DMS79 (cell line): ENCODE results near the gene COLEC11.

Experiments used
- DNase-seq: peaks from one replicate; lab custom pipeline; 2025; lab: John Stamatoyannopoulos, UW

The COLEC11 gene

DNA sequence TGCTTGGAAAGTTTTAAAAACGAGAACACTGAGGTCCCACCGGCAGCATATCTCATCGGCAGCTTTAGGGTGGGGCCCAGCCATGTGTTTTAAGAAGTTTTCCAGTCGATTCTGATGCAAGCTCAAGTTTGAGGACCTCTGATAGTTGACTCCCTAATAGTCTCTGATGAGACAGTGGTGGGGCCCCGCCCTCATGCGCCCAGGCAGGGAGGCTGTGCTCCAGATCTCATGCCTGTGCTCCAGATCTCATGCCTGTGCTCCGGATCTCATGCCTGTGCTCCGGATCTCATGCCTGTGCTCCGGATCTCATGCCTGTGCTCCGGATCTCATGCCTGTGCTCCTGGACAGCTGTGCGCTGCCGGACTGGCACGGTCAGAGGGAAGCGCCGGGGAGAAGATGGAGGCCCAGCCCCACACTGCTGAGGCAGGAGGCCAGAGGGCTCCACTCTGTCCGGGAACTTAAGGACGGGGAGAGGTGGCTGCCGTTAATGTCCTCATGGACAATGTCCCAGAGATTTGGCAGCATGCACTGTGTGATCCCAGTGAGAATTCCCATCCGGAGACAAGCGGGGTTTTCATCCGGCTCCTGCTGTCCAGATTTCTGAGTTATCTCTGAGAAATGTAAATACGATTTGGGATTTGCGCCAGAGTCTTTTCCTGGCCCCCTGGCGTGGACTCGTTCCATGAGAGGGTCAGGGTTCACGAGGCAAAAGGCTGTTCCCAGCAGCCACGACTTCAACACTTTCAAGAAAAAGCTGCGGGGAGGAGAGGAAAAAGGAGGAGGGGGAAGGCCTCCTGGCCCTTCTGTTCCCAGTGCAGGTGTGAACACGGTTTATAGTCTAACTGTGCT is 9.4 kb upstream of the COLEC11 start:
- no peak for DNase-seq

DNA sequence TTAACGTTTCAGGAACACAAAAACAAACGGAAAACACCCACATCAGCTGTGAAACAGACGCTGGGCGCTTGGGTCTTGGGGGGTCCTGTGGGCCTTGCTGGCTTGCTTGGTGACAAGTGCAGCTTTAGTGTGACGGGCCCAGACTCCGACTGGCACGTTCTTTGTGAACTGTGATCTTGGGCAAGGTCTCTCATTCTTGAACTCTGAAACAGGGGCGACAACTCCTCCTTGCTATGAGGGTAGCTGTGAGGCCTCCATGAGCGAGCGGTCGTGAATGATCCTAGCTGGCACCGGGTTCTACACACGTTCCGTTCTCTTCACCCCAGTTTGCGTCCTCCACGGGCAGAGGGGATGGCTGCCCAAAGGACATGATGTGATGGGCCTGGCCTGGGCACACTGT is 8.7 kb upstream of the COLEC11 start:
- no peak for DNase-seq

DNA sequence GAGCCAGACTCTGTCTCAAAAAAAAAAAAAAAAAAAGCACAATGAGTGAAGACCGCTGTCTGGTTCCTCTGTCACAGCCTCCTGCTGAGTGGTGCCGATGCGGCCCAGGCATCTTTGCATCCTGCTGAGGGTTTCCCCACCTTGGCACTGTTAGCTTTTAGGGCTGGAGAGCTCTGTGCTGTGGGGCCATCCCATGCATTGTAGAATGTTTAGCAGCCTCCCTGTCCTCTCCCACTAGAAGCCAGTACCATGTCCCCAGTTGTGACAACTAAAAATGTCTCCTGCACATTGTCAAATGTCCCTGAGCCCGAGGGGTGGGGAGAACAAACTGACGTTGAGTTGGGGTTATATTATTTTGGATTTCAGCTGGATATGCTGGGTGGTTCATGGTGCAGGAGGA is 7.9 kb upstream of the COLEC11 start:
- DNase-seq, result no peak

DNA sequence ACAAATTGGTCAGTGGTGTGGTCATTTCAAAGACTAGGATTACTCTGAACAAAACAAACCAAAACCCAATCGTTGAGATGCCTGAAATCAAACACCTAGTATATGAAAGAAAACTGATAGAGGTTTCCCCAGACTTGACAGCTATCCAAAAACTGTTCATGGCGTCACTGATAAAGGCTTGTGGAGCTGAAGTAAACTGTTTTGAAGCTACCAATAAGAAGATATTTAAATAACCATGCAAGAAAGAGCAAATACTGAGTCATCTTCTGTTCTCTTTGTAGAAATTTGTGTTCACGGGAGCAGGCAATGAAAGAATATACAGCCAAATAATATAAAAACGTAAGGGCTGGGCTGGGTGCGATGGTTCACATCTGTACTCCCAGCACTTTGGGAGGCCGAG is 7.5 kb upstream of the COLEC11 start:
- DNase-seq, result no peak

DNA sequence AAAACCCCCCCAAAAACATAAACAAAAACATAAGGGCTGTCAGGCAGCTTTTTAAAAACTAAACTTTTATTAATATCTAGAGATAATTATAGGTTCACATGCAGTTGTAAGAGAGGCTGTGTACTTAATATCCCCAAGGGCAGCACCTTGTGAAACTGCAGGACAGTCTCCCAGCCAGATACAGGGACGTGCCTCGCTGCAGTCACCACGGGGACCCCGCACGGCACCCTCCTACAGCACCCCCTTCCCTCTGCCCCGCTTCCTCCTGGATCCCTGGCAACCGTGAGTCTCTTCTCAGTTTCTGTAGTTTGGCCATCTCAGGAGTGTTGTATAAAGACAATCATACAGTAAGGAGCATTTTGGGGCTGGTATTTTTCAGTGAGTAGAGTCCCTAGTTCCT is 6.8 kb upstream of the COLEC11 start:
- DNase-seq, result no peak

DNA sequence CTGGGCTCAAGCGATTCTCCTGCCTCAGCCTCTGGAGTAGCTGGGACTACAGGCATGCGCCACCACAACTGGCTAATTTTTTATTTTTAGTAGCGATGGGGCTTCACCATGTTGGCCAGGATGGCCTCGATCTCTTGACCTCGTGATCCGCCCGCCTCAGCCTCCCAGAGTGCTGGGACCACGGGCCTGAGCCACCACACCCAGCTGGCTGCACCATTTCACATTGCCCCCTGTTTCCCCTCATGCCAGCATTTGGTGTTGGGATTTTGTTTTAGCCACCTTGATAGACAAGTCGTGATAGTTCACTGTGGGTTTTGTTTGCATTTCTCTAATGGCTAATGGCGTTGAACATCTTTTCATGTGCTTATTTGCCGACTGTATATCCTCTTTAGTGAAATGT is 5.8 kb upstream of the COLEC11 start:
- no peak for DNase-seq

DNA sequence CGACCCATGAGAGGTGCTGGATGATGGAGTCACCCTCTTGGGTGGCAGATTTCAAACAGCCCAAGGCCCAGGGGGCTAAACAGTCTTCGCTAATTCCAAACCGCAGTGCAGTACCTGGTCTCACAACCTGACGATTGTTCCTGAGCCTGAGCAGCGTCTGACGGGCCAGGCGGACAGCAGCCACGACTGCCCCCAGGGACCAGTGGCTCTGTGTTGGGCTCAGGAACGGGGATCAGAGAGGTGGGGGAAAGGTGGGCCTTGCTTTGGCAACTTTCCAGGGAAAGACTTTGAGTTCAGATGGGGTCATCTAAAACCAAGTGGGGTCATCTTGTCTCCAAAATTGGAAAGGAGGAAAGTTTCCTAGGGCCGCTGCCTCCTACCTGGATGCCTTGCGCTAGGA is 492 bp downstream of the COLEC11 start:
- no peak for DNase-seq

DNA sequence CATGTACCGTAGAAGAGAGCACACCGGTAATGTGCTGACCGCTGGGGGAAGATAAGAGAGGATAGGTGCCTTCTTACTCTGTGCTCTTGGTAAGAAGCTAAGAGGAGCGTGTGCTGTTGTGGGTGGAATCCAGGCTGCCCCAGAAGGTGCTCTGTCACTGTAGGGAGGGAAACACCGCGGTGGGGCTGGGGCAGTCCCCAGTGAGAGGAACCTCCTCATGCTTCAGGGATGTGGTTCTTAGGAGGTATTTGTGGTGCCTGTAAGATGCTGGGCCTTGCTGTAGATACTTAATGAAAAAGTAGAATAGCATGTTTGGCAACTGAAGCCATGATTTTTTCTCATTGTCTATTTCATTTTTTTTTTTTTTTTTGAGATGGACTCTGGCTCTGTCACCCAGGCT is 1.1 kb downstream of the COLEC11 start:
- no peak for DNase-seq

DNA sequence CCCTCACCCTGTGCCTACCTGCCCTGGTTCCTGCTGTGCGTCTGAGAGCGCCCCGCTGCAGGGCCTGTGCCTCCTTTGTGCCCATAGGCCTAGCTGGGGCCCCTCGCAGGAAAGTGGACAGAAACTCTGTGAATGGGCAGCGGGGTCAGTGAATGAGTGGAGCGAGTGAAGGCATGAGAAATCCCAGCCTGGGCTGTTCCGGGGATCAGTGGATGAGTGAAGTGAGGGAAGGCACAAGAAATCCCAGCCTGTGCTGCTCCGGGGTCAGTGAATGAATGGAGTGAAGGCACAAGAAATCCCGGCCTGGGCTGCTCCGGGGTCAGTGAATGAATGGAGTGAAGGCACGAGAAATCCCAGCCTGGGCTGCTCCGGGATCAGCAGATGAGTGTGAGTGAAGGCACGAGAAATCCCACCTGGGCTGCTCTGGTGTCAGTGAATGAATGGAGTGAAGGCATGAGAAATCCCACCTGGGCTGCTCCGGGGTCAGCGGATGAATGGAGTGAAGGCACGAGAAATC is 2.0 kb downstream of the COLEC11 start:
- no peak for DNase-seq

DNA sequence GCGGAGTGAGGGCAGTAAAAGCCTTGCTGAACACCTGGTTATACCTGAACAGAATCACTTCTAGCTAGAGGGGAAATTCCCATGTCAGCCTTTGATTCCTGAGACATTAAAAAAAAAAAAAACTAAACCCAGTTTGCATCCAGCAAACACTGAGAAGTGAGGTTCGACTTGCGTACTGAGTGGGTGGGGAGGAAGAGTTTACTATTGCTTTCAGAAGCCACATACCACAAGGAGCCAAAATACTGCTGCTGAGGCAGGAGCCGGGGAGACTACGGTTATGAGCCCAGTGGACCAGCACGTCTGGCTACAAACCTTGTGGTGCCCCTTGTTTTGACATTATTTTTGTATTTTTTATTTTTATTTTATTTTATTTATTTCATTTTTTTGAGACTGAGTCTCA is 2.7 kb downstream of the COLEC11 start:
- DNase-seq, result no peak

DNA sequence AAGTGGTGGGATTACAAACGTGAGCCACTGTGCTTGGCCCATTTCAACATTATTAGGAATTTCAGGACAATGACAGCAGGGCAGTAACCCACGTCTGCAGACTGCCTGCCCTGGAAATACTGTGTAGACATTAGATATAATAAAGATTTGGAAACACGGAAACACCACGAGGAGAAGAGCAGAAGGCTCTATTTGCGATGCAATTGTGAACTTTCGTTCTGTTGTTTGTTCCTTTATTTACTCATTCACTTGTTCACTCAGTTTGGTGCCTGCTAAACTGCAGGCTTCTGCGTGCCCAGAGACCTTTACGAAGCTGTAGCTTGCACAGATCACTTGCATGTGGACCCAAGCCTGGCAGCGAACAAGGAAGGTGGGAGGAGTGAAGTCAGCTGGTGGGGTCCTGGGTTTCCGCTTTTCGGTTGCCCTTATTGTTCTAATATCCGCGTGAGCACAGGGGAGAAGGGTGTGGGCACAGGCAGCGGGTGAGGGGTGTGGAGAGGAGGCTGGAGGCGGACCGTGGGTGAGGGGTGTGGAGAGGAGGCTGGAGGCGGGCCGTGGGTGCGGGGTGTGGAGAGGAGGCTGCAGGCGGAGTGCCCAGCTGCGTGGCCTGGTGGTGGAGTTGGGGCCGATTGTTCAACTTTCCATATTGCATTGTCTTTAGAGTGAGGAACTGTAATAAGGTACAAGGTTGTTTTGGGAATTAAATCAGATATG is 3.4 kb downstream of the COLEC11 start:
- no peak for DNase-seq

DNA sequence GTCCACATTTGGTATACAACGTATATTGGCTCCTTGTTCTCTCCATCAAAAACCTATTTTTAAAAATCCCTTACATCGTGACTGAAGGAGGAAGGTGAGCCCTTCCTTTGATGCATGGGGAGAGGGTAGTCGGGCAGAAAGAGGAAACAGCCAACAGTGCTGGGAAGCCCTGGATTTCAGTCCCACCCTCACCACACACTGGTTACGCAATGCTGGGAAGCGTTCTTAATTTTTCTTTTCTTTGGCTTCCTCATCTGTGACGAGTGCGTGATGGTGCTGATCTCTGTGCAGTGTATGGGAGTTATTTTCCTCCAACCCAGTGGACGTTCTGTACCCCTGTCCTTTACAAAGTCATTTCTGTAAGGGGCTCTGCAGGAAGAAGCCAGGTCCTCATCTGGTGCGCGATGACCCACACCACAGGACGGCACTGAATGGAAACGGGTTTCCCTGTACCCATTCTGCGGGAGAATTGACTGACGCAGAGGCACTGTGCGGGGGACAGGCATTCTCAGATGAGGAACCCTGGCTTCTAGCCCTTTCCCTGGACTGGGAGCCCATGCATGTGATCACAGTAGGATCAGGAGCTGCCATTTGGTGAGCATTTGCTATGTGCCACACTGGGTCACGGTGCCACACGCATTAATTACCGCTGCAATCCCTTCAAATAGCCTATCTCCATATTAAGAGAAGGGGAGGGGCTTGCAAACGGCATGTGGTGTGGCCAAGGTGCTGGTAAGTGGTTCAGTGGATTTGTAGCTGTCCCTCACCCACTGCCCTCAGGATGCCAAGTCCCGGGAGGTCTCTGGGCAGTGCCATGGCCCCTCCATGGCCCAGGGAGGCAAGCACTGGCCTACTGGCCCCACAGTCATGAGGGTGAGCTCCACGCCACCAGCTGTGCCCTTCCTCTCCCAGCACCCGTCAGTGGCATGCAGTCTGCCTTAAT is 4.3 kb downstream of the COLEC11 start:
- DNase-seq, result no peak

DNA sequence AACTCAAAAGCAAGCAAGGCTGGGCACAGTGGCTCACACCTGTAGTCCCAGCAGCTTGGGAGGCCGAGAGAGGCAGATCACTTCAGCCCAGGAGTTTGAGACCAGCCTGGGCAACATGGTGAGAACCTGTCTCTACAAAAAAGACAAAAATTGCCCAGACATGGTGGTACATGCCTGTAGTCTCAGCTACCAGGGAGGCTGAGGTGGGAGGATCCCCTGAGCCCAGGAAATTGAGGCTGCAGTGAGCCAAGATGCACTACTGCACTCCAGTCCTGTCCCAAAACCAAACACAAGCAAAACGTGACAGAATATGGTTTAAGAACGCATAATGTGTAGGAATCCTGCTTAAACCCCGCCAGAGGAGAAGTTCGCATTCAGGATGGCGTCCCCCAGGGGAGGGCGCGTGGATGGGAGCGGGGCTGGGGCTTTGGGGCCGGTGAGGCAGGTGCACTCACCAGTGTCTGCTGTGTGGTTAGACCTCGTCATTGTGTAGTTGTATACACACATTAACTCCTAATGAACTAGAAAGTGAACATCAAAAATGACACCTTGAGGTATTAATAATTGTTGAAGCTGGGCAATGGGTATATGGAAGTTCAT is 5.4 kb downstream of the COLEC11 start:
- no peak for DNase-seq

DNA sequence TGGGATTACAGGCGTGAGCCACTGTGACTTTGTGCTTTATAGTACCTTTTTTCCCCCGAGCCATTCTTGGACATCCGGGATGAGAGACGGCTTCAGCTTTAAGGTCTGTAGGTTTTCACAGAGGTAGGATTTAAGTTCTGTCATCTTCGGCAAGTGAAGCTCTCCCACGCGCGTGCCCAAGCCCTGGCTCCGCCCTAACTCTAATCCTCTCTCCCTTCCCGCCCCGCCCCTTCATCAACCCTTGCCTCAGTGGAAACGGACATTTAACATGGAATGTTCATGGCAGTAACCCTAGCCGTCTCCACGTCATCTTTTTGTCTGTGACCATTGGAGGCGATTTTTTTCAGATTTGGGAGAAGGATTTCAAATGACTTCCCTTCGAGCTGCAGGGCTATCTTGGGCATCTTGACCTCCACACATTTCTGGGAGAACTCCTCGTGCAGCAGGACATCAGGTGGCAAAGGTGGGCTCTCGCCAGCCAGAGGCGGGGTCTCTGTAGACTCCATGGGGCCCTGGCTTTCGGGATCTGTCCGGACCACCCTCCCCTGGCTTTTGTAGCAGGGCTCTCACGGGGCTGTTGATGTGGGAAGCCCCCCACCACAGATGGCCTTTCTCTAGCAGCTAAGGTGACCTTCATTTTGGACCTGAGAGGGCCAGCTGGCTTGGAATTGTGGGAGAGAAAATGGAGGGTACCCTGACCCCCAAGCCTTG is 6.8 kb downstream of the COLEC11 start:
- no peak for DNase-seq

DNA sequence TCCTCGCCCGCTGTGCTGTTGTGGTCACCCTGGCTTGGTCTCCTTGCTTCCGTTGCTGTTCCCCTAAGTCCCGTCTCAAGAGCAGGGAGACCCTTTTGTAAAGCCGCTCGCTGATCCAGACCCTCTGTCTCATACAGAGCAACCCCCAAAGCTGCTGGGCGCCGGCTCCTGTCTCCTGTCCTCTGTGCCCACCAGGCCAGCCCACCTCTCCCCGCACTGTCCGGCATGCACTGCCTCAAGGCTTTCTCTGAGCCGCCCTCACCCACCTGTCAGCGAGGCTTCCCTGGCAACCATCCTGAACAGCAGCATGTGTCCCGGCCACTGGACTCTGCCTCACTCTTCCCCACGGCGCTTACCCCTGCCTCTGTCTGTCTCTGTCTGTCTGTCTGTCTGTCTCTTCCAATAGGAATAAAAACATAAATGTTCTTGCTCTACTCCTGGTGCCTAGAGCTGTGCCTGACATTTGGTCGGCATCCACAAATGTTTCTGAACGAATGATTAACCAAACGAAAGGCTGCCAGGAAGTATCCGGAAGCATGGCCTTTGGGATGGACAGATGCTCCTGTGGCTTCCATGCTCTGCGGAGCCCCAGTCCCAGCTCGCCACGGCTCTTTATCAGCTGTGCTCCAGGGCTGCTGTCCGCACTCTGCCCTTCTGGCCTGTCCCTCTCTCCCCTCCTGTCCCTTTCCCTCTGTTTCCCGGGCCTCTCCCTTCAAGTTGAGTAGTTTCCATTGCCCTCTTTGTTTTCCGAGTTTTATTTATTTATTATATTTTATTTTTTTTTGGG is 7.8 kb downstream of the COLEC11 start:
- DNase-seq, result no peak

DNA sequence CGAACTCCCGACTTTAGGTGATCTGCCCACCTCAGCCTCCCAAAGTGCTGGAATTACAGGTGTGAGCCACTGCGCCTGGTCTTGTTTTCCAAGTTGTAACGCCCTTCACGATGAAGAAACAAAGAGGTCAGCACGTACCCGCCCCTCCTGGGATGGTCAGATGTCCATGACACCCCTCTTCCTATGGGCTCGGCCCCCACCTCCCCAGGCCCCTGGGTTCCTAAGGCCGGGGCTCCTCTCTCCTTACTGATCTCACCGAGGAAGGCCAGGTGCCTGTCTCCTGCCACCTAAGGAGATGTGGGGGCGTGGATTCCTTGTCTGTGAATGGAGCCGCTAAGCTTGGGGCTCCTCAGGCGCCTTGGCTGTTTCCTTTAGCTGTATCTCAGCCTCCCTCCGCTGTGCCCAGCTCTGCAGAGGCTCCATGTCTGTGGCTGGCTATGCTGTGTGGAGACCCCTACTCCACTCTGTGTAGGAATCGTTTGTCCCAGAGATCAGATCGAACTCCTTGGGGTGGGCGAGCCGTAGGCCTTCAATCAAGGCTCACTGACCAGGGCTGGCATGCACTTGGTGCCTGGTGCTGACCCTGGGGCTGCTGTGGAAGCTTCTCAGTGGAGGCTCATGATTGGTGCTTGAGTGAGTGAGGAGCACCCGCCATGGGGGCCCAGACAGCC is 8.8 kb downstream of the COLEC11 start:
- no peak for DNase-seq

DNA sequence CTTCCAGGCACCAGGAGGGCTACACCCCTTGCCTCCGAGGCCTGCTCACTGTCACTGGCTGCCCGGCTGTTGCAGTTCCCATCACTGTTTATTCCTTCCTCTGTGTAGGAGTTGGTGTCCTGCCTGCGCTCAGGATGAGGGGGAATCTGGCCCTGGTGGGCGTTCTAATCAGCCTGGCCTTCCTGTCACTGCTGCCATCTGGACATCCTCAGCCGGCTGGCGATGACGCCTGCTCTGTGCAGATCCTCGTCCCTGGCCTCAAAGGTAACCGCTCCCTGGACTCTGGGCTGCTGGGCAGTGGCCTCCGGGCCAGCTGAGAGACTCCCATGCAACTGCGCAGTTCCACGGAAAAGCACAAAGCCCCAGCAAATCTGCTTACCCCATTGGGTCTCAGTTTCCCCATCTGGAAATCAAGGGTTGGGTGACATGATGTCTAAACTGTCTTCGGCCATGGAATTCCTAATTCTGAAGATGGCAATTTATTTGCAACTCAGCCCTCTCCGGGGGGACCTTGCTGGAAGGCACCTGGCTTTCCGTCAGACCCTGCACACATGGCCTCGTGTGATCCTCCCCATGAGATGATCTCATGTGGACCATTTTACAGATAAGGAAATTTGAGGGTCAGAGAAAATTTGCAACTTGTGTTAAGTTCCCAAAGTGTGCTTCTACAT is 9.4 kb downstream of the COLEC11 start:
- DNase-seq, result no peak

DNA sequence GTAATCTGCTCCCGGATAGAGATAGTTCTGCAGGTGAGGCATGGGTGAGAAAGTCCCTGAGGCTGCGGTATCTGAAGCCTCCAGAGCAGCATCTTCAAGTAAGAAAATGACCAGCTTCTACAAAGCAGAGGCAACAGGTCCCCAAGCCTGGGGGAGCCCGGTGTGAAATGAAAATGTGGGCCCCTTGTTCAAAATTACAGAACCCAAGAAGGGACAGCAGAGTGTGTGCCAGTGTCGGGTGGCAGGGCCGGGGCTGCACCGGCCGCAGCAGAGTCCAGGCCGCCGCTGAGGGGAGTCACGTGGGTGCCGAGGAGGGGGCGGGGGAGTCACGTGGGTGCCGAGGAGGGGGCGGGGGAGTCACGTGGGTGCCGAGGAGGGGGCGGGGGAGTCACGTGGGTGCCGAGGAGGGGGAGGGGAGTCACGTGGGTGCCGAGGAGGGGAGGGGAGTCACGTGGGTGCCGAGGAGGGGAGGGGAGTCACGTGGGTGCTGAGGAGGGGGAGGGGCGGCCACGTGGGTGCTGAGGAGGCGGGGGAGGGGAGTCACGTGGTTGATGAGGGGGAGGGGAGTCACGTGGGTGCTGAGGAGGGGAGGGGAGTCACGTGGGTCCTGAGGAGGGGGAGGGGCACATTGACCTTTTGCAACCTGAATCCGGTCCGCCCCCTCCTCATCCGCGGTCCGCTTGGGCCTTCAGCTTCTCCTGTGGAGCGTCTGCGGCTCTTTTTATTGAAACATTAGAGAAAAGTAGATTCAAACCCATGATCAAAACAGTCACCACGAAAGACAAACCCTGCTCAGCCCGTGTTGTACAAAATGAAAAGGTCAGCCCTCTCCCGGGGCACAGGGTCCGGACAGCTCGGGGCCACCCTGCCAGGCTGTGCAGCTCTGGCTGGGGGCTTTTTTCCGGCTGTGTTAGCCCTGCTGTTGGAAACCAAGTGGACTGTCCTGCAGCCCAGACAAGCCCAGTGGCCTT is 10.4 kb downstream of the COLEC11 start:
- DNase-seq, result no peak
